ENCODE results near the gene MAST2.

The MAST2 gene

GRCh38 chr1:45976623-45977022, 173.2 kb downstream of the MAST2 start:
- no peak for TF ChIP-seq CTCF (IDR thresholded peaks at IDR 0.05; ENCODE audit: control extremely low read depth, extremely low read depth, low read depth, missing control alignments)
- CTCF ChIA-PET: interaction anchor here (1.3 kb wide), 1 partner anchor 101 kb away, joined by 3 read pairs; no protein-coding TSS in a partner anchor
- POLR2A ChIA-PET: no interaction called here

GRCh38 chr1:45979074-45979777, 175.8 kb downstream of the MAST2 start:
- no peak for DNase-seq (ENCODE audit: extremely low spot score)
- ChIA-PET POLR2A (no interaction called here), CTCF (interaction anchor here (0.8 to 1.3 kb wide), 3 partner anchors 10 to 54 kb away, joined by 3 to 4 read pairs (median 3); no protein-coding TSS in a partner anchor)
- no peak for TF ChIP-seq CTCF (IDR thresholded peaks at IDR 0.05; ENCODE audit: control extremely low read depth, extremely low read depth, low read depth, missing control alignments)

More at GRCh38 chr1:45976623-45977022, 173.2 kb downstream of the MAST2 start:
- no peak for DNase-seq (ENCODE audit: extremely low spot score)

DNA sequence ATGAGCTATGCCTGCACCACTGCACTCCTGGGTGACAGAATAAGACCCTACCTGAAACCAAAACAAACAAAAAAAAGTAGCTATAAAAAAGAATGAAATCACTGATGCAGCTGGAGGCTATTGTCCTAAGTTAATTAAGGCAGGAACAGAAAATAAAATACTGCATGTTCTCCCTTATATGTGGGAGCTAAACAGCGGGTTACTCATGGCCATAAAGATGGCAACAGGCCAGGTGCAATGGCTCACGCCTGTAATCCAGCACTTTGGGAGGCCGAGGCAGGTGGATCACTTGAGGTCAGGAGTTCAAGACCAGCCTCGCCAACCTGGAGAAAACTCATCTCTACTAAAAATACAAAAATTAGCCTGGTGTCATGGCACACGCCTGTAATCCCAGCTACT, 176.4 kb downstream of the MAST2 start:
- POLR2A ChIA-PET: no interaction called here
- DNase-seq (ENCODE audit: extremely low spot score): no peak
- TF ChIP-seq CTCF (IDR thresholded peaks at IDR 0.05; ENCODE audit: control extremely low read depth, extremely low read depth, low read depth, missing control alignments): no peak
- CTCF ChIA-PET: interaction anchor here (1.3 kb wide), 1 partner anchor 22 kb away, joined by 4 read pairs; no protein-coding TSS in a partner anchor

DNA sequence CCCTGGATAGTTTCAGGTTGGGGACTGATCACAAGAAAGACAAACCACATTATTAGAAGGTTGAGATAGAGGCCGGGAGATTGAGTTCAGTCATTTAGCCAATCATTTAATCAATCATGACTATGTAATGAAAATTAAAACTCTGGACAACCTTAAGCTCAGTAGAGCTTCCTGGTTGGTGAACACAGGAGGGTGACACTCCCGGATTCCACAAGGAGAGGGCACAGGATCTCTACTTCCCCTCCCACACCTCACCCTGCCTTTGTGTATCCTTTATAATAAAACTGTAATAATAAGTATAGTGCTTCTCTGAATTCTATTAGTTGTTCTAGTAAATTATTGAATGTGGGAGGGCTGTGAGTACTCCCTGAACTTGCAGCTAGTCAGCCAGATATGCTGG, 178.9 kb downstream of the MAST2 start:
- ChIA-PET CTCF (interaction anchor here (1.6 kb wide), 1 partner anchor 19 kb away, joined by 4 read pairs; no protein-coding TSS in a partner anchor), POLR2A (no interaction called here)
- no peak for TF ChIP-seq CTCF (IDR thresholded peaks at IDR 0.05; ENCODE audit: control extremely low read depth, extremely low read depth, low read depth, missing control alignments)
- DNase-seq (ENCODE audit: extremely low spot score): no peak

DNA sequence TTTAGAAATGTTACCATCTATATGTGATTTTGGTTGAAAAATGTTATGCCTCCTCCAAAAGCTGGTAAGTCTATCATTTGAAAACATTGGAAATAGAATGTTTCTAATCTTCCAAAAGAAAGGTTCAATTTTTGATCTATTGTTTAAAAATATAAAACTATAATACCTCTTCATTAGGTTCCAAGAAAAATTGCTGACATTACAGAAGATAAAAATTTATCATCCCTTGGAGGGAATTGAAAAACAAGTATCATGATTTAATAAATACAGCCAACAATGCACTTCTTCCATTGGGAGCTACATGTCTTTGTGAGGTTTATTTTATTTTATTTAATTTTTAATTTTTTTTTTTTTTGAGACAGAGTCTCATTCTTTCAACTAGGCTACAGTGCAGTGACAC, 180.6 kb downstream of the MAST2 start:
- POLR2A ChIA-PET: interaction anchor here (0.7 kb wide), 1 partner anchor 345 kb away, joined by 5 read pairs; no protein-coding TSS in a partner anchor
- DNase-seq (ENCODE audit: extremely low spot score): no peak
- TF ChIP-seq CTCF (IDR thresholded peaks at IDR 0.05; ENCODE audit: control extremely low read depth, extremely low read depth, low read depth, missing control alignments): no peak
- CTCF ChIA-PET: interaction anchor here (0.8 to 1.5 kb wide), 5 partner anchors 10 to 238 kb away, joined by 3 to 4 read pairs (median 3); no protein-coding TSS in a partner anchor

GRCh38 chr1:45987204-45987603, 183.8 kb downstream of the MAST2 start:
- no peak for DNase-seq (ENCODE audit: extremely low spot score)
- ChIA-PET CTCF (no interaction called here), POLR2A (no interaction called here)
- TF ChIP-seq CTCF (IDR thresholded peaks at IDR 0.05; ENCODE audit: control extremely low read depth, extremely low read depth, low read depth, missing control alignments): no peak
